ENCODE measurements around the gene KCNT1. TPM values are rescaled to one million over a fixed set of nuclear protein-coding genes. Genes with fewer than 3 reads are reported as not detected.

KCNT1 gene
- total RNA-seq, 3 donors from 2014 or later, result not detected

DNA sequence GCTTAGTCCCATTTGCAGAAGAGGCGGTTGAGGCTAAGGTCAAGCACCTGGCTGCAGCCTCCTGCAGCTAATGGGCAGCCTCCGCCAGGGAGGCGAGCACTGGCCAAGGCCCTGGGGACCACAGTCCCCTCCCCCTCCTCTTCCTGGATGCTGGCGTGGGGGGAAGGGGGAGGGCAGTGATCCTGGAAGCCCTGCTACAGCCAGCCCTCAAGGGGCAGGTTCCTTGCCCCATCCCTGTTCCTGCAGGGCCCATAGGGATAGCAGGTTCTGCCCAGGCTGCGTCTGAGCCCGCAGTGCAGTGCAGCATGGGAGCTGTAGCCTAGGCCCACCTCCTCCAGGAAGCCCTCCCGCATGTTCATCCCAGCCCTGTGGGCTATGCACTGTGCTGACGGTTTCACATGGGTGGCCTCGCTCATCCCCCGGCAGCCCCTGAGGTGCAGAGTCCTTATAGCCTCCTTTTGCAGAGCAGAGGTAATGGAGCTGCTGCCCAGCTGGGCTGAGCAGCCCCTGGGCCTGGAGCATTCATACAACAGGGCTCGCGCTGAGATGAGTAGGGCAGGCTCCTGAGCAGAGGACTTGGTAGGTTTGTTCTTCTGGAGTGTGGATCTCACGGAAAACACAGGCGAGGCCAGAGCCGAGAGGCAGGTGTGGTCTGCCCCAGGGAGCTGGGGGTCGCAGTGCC is 36.0 kb downstream of the KCNT1 start:
- Histone ChIP-seq H3K9me3 (no peaks in the 10 kb centered on the region), H3K27ac (no peak overlapping the region), H3K36me3 (no peaks in the 10 kb centered on the region), H3K27me3 (peaks cover 0 to 87% of the 10 kb centered on the region in 2 donors), H3K4me3 (no peak overlapping the region), H3K4me1 (no peaks in the 10 kb centered on the region)
- TF ChIP-seq, protein P1, sequence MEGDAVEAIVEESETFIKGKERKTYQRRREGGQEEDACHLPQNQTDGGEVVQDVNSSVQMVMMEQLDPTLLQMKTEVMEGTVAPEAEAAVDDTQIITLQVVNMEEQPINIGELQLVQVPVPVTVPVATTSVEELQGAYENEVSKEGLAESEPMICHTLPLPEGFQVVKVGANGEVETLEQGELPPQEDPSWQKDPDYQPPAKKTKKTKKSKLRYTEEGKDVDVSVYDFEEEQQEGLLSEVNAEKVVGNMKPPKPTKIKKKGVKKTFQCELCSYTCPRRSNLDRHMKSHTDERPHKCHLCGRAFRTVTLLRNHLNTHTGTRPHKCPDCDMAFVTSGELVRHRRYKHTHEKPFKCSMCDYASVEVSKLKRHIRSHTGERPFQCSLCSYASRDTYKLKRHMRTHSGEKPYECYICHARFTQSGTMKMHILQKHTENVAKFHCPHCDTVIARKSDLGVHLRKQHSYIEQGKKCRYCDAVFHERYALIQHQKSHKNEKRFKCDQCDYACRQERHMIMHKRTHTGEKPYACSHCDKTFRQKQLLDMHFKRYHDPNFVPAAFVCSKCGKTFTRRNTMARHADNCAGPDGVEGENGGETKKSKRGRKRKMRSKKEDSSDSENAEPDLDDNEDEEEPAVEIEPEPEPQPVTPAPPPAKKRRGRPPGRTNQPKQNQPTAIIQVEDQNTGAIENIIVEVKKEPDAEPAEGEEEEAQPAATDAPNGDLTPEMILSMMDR (IDR thresholded peaks at IDR 0.05), result no peak
- TF ChIP-seq POLR2AphosphoS5 (IDR thresholded peaks at IDR 0.05) (no peak), POLR2A (IDR thresholded peaks at IDR 0.05) (no peak)
- no peak for DNase-seq (ENCODE audit: low spot score in 2 of 2)
- intact Hi-C loops (cut with DNase I; ENCODE audit: low total_unique reads), result loop anchor here (1.0 kb wide), 1 partner anchor 28 kb away; no protein-coding TSS in a partner anchor

DNA sequence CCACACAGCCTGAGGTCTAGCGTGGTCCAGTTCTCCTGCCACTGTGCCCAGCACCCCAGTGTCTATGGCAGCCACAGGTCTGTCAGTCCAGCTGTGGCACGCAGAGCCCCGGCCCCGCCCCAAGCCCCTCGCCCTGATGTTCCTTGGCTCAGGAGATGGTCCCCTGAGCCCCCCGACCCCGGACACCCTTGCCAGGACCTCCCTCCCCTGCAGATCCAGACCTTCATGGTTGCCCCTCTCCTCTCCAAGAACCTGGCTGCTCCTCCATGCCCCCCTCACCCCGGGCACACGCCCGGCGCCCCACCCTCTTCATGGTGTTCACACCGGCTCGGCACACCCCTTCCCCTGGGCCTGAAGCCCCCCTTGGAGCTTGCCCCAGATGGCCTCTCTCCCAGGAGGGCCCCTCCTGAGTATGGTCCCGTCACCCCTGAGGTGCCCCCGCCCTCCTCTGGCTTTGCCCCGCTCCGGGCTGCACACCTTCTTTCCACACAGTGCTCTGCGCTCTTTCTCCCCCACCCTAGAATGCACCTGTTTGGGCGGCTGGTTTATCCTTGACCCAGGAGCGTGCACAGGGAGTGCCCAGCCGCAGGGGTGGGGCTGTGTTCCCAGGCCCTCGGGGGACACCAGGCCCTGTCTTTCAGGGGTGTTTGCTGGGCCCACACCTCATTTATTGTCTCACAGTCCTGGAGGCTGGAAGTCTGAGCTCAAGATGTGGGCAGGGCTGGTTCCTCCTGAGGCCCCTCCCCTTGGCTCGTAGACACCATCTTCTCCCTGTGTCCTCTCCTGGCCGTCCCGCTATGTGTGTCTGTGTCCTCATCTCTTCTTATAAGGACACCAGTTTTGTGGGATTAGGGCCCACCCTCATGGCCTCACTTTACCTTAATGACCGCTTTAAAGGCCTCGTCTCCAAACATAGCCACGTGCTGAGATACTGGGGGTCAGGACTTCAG is 37.6 kb downstream of the KCNT1 start:
- no peak for TF ChIP-seq POLR2A (IDR thresholded peaks at IDR 0.05)
- TF ChIP-seq, protein P1 (IDR thresholded peaks at IDR 0.05), result no peak
- no peak for TF ChIP-seq POLR2AphosphoS5 (IDR thresholded peaks at IDR 0.05)
- H3K4me1 ChIP-seq, result no peaks in the 10 kb centered on the region
- intact Hi-C loops (cut with DNase I; ENCODE audit: low total_unique reads), result no loop called here
- H3K9me3 ChIP-seq, result no peaks in the 10 kb centered on the region
- H3K27ac ChIP-seq, result no peak overlapping the region
- H3K36me3 ChIP-seq, result no peaks in the 10 kb centered on the region
- peaks cover 0 to 92% of the 10 kb centered on the region in 2 donors for H3K27me3 ChIP-seq
- H3K4me3 ChIP-seq, result no peak overlapping the region
- DNase-seq (ENCODE audit: low spot score in 2 of 2), result no peak

DNA sequence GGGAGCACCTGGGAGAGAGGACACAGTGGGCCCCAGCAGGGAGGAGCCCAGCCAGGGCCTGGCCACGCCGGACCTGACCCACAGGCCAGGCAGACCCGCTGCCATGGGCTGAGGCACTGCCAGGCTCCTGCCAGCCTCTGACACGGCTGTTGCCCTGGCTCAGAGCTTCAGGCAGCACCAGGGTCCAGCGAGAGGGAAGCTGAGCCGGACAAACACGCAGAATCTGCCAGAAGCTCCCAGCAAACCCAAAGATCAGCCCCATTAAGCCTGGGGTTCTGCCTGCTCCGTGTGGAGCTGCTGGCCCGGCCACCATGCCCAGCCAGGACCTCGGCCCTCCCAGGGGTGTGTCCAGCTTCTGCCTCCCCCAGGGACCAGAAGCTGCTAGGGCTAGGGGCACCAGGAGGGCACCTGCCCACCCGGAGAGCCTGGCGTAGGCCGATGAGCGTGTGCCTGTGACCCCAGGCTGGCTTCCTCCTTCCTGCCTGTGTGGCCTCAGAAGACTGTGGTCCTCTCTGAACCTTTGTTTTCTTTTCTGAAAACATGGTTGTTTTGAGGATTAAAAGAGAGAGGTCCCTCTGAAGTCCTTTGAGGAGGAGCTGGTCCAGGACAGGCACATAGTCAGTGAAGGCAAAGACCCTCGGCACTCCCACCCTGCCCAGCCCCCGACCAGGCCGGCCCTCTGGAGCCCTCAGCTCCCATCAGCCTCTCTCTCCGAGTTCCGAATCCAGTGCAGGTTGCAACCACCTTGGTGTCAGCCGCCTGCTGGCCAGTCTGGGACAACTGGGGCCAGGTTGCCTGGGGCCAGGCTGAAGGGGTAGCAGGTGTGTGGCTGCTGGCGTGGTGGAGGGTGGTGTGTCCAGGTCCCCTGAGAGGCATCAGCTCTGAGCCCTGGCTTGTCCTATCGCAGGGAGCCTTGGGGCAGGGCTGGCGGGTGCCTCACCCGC is 39.6 kb downstream of the KCNT1 start:
- Histone ChIP-seq H3K4me1 (no peaks in the 10 kb centered on the region), H3K4me3 (no peak overlapping the region), H3K36me3 (no peaks in the 10 kb centered on the region), H3K9me3 (no peaks in the 10 kb centered on the region), H3K27me3 (peaks cover 0 to 86% of the 10 kb centered on the region in 2 donors), H3K27ac (no peak overlapping the region)
- TF ChIP-seq, protein P1 (IDR thresholded peaks at IDR 0.05), result no peak
- no peak for TF ChIP-seq POLR2A (IDR thresholded peaks at IDR 0.05)
- intact Hi-C loops (cut with DNase I; ENCODE audit: low total_unique reads), result no loop called here
- DNase-seq (ENCODE audit: low spot score in 2 of 2), result no peak

DNA sequence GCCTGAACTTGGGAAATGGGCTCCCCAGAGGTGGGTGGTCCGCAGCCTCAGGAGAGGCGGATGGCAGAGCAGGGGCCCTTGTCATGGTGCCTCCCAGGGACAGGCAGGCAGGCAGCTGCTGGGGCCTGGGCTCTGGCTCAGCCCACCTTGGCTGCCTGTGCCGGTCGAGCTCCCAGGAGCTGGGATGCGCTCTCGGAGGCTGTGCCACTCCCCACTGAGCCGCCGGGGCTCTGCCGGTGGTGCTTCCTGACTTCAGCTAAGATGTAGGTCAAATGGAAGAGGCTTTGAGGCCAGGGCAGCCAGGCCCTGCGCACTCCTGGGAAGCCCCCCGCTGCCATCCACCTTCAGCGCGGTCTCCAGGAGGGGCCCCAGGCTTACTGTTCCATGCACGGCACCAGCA is 41.0 kb downstream of the KCNT1 start:
- no peak for TF ChIP-seq POLR2AphosphoS5 (IDR thresholded peaks at IDR 0.05)
- TF ChIP-seq POLR2A (IDR thresholded peaks at IDR 0.05), result no peak
- TF ChIP-seq, protein P1 (IDR thresholded peaks at IDR 0.05), result no peak
- no peak overlapping the region for H3K27ac ChIP-seq
- H3K4me3 ChIP-seq, result no peak overlapping the region
- peaks cover 0 to 86% of the 10 kb centered on the region in 2 donors for H3K27me3 ChIP-seq
- no peak for DNase-seq (ENCODE audit: low spot score in 2 of 2)
- no peaks in the 10 kb centered on the region for H3K36me3 ChIP-seq
- no peaks in the 10 kb centered on the region for H3K4me1 ChIP-seq
- intact Hi-C loops (cut with DNase I; ENCODE audit: low total_unique reads), result no loop called here
- no peaks in the 10 kb centered on the region for H3K9me3 ChIP-seq

Data from breast epithelium (tissue), 4 donors.